GM19193 (cell line): ENCODE measurements around the gene FAM20C.

Experiments used
- POLR2A ChIP-seq: IDR thresholded peaks from 4 replicates; pipeline ENCODE4 v1.6.1; 2011; ENCODE audit not compliant: insufficient read depth, insufficient read length; ENCODE audit errors: extremely low read depth

Gene FAM20C

DNA sequence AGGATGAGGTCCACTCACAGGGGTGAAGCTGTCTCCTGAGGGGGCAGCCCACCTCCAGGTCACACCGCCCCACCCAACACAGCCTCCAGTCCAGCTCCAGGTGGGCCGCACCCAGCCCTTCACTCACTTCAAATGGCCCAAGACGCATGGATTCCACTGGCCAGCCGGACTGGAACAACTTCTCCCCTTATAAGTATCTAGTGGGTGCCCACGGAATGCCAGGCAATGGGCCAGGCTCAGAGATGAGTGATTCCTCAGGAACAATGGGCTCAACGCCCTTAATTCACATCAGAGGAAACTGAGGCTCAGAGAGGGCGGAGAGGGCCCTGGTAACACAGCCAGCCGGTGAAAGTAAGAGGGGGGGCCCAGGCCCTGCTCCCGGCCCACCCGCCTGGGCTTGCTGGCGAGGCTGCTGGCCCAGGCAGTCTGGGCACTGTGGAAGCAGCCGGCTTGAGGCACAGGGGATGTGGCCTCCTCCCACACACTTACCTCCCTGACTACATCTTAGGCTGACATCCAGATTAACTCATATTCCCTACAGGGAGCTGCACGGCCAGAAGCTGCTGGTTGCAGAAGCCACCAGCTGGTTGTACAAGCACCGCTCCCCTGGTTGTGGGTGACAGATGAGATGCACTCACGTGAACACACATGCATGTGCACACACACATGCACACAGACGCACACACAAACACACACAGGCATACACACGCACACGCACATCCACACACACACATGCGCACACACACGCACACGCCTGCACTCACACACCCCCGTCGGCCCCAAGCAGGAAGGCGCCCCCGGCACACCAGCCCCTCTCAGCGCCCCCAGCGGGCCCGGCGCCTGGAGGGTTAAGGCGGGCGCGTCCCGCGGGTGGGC is 1.0 kb upstream of the FAM20C start:
- no peak for TF ChIP-seq POLR2A

DNA sequence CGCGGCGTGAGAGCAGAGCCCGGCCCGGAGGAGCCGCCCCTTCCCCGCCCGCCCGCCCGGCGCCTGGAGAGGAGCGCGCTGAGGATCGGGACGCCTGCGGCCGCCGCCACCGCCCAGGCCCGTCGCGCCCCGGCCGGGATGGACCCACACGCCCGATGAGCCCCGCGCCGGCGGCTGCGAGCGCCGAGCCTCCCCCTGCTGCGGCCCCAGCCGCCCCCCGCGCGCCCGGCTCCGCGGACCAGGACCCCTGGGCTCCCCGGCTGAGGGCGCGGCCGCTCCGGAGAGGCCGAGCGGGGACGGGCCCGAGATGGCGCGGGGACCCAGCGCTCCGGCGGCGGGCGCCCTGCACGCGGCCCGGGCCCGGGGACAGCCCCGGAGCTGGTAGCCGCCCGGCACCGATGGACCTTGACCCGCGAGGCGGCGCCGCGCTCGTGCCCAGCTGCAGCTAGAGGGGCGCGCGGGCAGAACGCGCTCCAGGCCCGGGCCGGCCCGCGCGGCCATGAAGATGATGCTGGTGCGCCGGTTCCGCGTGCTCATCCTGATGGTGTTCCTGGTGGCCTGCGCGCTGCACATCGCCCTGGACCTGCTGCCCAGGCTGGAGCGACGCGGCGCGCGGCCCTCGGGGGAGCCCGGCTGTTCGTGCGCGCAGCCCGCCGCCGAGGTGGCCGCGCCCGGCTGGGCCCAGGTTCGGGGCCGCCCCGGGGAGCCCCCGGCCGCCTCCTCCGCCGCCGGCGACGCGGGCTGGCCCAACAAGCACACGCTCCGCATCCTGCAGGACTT is 520 bp downstream of the FAM20C start:
- no peak for TF ChIP-seq POLR2A

DNA sequence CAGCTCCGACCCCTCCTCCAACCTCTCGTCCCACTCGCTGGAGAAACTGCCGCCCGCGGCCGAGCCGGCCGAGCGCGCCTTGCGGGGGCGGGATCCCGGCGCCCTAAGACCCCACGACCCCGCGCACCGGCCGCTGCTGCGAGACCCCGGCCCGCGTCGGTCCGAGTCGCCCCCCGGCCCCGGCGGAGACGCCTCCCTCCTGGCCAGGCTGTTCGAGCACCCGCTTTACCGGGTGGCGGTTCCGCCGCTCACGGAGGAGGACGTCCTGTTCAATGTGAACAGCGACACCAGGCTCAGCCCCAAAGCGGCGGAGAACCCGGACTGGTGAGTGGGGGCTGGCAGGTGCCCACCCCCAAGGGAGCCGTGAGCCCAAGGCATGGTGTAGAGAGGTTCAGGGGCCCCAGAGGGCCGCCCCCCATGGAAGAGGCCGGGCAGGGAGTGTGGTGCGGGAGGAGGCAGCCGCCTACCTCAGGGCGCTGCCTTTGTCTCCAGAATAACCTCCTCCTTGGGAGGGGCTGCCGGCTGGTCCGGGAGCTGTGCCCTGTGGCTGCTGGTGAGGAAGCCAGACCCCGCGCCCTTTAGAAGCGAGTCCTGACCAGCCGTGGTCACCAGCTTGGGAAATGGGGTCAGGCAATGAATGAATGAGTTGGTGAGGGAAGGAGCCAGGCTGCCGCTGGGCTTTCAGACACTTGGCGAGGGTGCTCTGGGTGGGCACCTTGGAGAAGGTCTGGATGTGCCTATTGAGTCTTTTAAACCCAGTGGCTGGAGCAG is 1.3 kb downstream of the FAM20C start:
- TF ChIP-seq POLR2A, result no peak

DNA sequence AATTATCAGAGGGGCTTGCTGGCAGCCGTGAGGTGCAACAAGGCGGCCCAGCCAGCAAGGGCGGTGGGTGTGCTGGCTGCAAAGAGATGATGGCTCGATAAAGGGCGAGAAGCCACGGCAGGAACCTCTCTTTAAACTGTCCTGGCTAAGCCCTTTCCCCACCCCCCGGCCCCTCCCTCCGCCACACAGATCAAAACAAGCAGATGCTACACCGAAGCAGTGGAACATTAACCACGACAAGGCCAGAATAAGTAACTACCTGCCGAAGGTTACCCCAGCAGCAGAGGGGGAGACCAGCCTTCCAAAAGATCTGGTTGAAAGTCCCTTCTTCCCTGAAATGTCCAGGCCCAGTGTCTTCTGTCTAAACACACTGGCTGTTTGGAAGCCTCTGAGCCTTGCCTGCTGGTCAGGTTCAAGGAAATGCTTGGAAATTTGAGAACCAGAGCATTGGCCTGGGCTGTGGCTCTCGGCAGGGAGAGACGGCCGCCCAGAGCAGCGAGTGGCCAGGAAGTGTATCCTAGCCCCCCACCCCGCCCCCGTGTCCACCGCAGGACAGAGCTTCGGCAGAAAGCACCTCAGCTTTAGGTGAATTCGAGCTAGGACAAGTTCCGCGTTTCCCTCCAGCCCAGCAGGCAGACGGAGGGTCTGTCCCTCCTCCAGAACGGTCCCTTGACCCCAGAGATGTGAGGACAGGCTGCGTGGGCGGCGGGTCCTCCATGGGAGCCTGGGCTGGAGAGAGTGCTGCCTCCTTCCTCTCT is 2.1 kb downstream of the FAM20C start:
- no peak for TF ChIP-seq POLR2A

DNA sequence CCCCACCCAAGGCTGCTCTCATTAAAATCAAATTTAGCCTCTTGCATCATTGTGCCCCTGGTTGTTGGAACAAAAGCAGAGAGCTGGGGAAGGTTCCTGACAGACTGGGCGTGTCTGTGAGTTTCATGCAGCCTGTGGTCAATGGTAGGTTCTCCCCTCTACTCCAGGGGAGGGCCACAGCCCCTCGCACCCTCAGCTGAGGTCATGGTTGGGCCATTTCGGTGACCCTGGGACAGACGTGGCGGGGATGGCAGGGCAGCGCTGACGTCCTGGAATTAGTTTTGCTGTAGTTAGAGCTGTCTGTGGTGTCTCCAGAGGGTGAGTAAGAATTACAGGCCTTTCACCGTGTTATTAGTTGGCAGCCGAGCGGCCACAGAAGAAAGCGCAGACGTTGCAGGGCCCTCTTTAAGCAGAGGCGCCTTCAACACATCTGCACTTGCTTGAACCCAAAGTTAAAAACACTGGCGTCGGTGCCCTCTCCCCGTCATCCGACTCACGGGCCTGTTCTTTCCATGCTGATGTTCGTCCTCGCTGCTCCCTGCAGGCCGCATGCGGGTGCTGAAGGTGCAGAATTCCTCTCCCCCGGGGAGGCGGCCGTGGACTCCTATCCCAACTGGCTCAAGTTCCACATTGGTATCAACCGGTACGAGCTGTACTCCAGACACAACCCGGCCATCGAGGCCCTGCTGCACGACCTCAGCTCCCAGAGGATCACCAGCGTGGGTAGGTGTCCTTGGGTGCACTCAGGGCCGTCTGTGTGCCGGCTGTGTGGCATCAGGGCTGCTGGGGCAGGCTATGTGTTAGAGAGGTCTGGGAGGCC is 2.8 kb downstream of the FAM20C start:
- no peak for TF ChIP-seq POLR2A

DNA sequence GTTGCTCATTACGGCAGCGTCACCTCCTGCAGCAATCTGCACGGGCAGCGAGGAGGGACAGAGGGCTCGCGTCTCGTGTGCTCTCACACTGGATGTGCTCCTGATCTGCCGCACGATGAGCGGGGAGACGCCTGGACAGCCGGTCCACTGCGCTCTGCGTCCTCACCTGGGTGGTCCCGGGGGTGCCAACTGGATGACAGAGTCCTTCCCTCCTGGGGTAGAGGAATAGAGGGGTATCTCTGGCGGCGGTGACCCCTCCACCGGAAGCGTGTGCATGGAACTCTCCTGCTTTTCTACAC is 3.4 kb downstream of the FAM20C start:
- TF ChIP-seq POLR2A, result no peak

DNA sequence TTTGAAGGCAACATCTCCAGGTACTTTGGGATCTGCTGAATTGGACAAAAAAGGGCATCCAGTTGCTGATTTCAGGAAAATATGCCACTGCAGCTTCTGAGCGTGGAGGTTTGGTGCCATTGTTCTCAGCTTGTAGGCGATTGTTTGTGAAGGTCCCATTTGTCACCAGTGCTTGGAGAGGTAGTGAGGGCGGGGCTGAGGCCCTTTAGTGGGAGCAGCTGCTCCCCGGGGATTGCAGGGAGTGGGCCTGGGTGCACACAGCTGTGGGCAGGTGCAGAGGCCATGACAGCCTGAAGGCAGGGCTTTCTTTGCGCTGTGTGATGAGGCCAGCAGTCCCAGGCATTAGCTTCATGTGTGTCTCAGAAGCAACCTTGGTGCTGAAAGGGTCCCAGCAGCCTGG is 3.9 kb downstream of the FAM20C start:
- TF ChIP-seq POLR2A, result no peak

DNA sequence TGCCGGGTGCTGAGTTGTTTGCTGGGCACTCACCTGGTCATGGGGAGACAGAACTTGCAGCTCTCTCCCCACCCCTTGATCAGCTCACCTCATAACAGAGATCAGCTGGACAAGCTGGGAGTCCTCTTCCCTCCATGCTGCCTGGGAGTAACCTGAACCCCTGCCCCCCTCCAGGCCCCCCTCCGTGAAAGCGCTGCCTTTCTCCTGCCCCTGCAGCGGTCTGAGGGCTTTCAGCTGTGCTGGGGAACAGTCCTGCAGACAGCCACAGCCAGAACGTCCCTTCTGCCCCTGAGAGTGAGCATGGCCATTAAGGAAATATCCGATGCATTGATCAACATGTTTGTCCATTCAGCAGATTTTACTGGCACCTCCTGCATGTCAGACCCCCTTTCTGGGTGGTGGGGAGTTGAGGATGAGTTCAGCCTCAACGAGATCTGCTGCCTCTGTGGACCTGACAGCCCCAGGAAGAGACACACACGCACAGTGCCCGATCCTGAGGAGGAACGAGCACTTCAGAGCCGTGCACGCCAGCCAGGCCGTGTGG is 4.5 kb downstream of the FAM20C start:
- TF ChIP-seq POLR2A, result no peak

DNA sequence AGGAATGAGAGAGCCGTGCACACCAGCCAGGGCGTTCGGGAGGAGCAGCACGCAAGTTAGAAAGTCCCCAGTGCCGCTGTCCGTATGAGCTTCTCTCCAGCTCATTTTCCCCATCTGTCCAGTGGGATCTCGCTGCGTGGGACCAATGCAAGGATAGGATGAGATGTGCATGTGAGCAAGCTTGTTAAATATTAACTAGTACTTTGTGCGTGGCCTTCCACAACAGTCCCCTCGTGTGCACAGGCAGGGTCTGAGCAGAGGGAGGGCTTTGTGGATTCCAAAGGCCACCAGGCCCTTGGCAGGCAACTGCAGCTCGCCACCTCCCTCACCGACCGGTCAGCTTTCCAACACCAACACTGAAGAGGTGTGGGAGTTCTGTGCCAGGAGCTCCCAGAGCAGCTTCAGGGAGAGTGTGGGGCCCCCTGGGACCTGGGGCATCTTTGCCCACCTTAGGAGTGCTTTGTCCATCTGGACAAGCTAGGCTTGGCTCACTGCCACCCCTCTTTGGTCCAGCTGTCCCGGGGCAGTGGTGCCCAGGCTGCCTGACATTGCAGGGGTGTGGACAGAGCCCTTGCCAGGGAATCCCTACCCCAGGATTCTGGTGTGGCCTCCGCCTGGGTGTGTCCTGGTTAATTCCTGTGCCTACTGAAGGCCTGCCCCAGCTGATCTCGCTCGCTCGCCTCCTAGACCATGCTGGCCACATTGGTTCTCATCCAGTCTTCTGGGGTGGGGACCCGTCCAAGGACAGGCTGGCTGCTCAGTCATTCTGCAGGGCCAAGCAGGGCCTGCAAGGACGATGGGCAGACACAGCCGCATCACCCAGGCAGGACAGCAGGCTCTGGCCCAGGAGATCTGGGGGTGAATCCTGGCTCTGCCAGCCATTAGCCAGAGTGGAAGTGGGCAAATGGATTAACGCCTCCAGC is 5.3 kb downstream of the FAM20C start:
- TF ChIP-seq POLR2A, result no peak

DNA sequence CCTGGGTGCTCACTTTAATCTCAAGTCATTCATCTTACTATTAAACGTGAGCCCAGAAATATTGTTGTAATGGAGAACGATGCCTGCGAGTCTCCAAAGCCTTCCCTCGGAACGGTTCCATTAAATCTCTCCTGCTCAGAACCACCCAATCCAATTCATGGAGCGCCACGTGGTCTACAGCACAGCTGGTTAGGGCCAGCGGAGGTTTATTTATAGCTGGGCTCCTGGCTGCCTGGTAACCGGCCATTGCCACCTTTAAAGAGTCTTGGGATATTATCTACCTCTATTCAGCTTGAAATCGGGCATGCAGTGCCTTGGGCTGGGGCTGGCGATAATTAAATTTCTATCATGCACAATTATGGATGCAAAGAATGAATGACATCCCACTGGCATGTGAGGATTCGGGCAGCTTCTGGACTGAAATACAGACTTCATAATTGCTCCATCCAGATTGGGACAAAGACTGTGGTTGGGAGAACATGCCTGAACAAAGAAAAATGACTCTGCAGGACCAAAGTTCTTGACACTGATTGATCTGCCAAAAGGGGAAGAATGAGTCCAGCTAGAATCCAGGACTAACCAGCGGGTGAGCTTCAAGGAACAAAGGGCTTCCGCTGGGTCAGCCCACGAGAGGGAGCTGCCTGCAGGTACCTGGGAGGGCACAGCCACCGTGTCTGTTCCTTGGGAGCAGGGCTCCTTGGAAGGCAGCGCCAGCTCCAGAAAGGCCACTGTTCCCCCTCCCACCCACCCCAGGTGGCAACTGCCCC is 7.3 kb downstream of the FAM20C start:
- no peak for TF ChIP-seq POLR2A

DNA sequence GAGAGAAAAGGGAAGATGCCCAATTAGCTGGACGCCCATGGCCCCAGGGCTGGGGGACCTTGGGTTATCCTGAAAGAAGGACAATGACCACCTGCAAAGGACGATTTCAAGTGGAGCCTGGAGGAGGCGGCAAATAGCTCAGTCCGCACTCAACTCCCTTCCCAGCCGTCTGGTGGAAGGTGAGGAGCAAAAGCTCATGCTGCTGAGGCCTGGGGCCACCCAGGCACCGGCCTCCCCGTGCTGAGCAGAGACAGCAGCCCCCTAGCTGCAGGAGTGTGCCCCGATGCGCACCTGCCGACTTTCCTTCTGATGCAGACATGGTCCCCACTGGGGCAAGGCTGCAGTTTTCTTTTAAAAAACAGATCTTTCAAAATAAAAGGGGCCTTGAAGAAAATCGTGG is 7.9 kb downstream of the FAM20C start:
- no peak for TF ChIP-seq POLR2A

DNA sequence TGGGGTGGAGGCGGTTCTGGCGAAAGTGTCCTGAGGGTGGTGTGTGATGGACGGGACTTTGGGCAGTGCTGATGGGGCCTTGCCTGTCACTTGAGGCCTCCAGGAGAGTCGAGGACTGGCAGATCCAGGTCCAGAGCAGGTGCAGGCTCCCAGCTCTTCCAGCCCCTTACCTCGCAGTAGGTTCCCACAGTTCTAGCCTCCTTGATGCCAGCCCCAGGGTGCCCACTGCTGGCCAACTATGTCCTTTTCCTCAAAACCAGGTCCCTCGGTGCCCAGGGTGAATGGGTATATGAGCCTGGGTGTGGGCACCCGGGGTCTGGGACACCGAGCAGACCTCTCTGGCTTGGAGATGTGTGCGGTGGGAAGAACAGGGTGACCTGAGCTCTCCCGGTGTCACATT is 8.3 kb downstream of the FAM20C start:
- no peak for TF ChIP-seq POLR2A
